GM12878 (cell line): Measurements from ENCODE around the gene COL5A3. TPM values are rescaled to one million over a fixed set of nuclear protein-coding genes. Genes with fewer than 3 reads are reported as not detected.

Experiments used
- BCL11A ChIP-seq: IDR thresholded peaks from 2 replicates; pipeline ENCODE4 v1.6.1; 2011; ENCODE audit warnings: low read depth, low read length
- CHD1 ChIP-seq: IDR thresholded peaks from 2 replicates; pipeline ENCODE4 v1.6.1; 2012; ENCODE audit warnings: low read depth, low read length, improper control_type of control experiment
- CREM ChIP-seq: IDR thresholded peaks from 2 replicates; pipeline ENCODE4 v1.6.1; 2014; ENCODE audit warnings: antibody characterized with exemption, low read depth
- EGR1 ChIP-seq, 2 experiments: IDR thresholded peaks; 1 replicate in 1 of 2; 2 replicates in 1 of 2; pipeline ENCODE4 v1.6.1; 2011 to 2012; ENCODE audit warnings: low read depth in 2 of 2, low read length in 2 of 2, borderline replicate concordance in 1 of 2, mild to moderate bottlenecking in 1 of 2, moderate library complexity in 1 of 2
- EP300 ChIP-seq, 2 experiments: fragments of 150-350 bp in 1 of 2; IDR thresholded peaks; 2 replicates each; pipeline ENCODE4 v1.6.1; 2011 to 2012; ENCODE audit warnings: low read depth in 2 of 2, low read length in 2 of 2, borderline replicate concordance in 1 of 2, improper control_type of control experiment in 1 of 2, inconsistent platforms in 1 of 2; ENCODE audit not compliant: control insufficient read depth in 1 of 2
- ESRRA ChIP-seq: IDR thresholded peaks from 2 replicates; pipeline ENCODE4 v1.6.1; 2012; ENCODE audit warnings: mild to moderate bottlenecking, low read length, improper control_type of control experiment
- HDGF ChIP-seq: fragments of 450-650 bp; IDR thresholded peaks from 2 replicates; pipeline ENCODE4 v1.6.1; 2016; ENCODE audit warnings: antibody characterized with exemption
- IKZF1 ChIP-seq: fragments of 450-650 bp; conservative IDR thresholded peaks from 2 replicates; pipeline ENCODE4 v1.6.1; 2017; ENCODE audit warnings: antibody characterized with exemption, mild to moderate bottlenecking
- IKZF2 ChIP-seq, 2 experiments: fragments of 450-650 bp; IDR thresholded peaks; 2 replicates each; pipeline ENCODE4 v1.6.1; 2017; ENCODE audit warnings: mild to moderate bottlenecking in 2 of 2, moderate library complexity in 2 of 2
- NFYB ChIP-seq: IDR thresholded peaks from 2 replicates; pipeline ENCODE4 v1.6.1; 2011; ENCODE audit warnings: low read depth, mild to moderate bottlenecking, low read length, improper control_type of control experiment, moderate library complexity; ENCODE audit not compliant: insufficient read depth
- NR2F1 ChIP-seq: fragments of 450-650 bp; conservative IDR thresholded peaks from 2 replicates; pipeline ENCODE4 v1.6.1; 2017; ENCODE audit warnings: mild to moderate bottlenecking
- RAD51 ChIP-seq: fragments of 450-650 bp; IDR thresholded peaks from 2 replicates; pipeline ENCODE4 v1.6.1; 2016; ENCODE audit warnings: moderate library complexity, mild to moderate bottlenecking, inconsistent platforms
- RB1 ChIP-seq: fragments of 450-650 bp; formaldehyde crosslinking; IDR thresholded peaks from 2 replicates; pipeline ENCODE4 v1.6.1; 2017; ENCODE audit warnings: mild to moderate bottlenecking, borderline replicate concordance
- RELA ChIP-seq: fragments of 450-650 bp; IDR thresholded peaks from 2 replicates; pipeline ENCODE4 v1.8.0; 2014; ENCODE audit warnings: borderline replicate concordance; ENCODE audit not compliant: partially characterized antibody
- SIX5 ChIP-seq: IDR thresholded peaks from 2 replicates; pipeline ENCODE4 v1.6.1; 2011; ENCODE audit warnings: mild to moderate bottlenecking, low read depth, low read length, moderate library complexity; ENCODE audit not compliant: severe bottlenecking
- SMC3 ChIP-seq: IDR thresholded peaks from 2 replicates; pipeline ENCODE4 v1.6.1; 2011; ENCODE audit warnings: low read length, improper control_type of control experiment, borderline replicate concordance
- TBL1XR1 ChIP-seq: IDR thresholded peaks from 2 replicates; pipeline ENCODE4 v1.6.1; 2012; ENCODE audit warnings: low read depth, low read length, improper control_type of control experiment
- ZNF207 ChIP-seq: fragments of 450-650 bp; IDR thresholded peaks from 2 replicates; pipeline ENCODE4 v1.6.1; 2014; ENCODE audit warnings: antibody characterized with exemption, mild to moderate bottlenecking, borderline replicate concordance
- polyA plus RNA-seq, 11 experiments: library from polyadenylated mRNA; depleted of rRNA in 4 of 11; unstranded in 6 of 11; stranded (reverse) in 5 of 11; fragments of >200 nt; fragmentation: Nextera tagmentation in 4 of 11; fragmentation: Illumina TruSeq in 1 of 11; extraction: Ambion mirVana in 4 of 11; extraction: Trizol in 1 of 11; gene quantifications; 1 replicate in 1 of 11; 2 replicates in 10 of 11; pipeline versions ENCODE4 v1.2.1 to v1.2.3, GENCODE V29; 2011 to 2016; ENCODE audit warnings: inconsistent platforms in 2 of 11, missing spikeins in 2 of 11, low read depth in 1 of 11
- total RNA-seq, 4 experiments: library from RNA; depleted of rRNA in 3 of 4; stranded (reverse); fragments of >200 nt in 3 of 4; fragmentation: Illumina TruSeq in 1 of 4; extraction: Trizol in 1 of 4; gene quantifications; 2 replicates each; pipeline versions ENCODE4 v1.2.1 to v1.2.3, GENCODE V29; 2013 to 2021
- TF ChIP-seq, protein P1 (sequence below): fragments of 450-650 bp; IDR thresholded peaks from 2 replicates; pipeline ENCODE4 v1.6.1; 2017; ENCODE audit warnings: borderline replicate concordance
- TF ChIP-seq, protein P2 (sequence below): fragments of 450-650 bp; formaldehyde crosslinking; IDR thresholded peaks from 2 replicates; pipeline ENCODE4 v1.4.0; 2022; ENCODE audit warnings: mild to moderate bottlenecking, moderate library complexity
- TF ChIP-seq, protein P3 (sequence below): fragments of 450-650 bp; IDR thresholded peaks from 2 replicates; pipeline ENCODE4 v1.6.1; 2017; ENCODE audit warnings: mild to moderate bottlenecking, moderate library complexity

Gene COL5A3
- total and polyA plus RNA-seq, 10 of the 15 experiments (the other 5 are each of a cell fraction or from before 2014, with no cell fraction given): under 0.01 to 8.3 (median 0.10) TPM; not detected in 2

DNA sequence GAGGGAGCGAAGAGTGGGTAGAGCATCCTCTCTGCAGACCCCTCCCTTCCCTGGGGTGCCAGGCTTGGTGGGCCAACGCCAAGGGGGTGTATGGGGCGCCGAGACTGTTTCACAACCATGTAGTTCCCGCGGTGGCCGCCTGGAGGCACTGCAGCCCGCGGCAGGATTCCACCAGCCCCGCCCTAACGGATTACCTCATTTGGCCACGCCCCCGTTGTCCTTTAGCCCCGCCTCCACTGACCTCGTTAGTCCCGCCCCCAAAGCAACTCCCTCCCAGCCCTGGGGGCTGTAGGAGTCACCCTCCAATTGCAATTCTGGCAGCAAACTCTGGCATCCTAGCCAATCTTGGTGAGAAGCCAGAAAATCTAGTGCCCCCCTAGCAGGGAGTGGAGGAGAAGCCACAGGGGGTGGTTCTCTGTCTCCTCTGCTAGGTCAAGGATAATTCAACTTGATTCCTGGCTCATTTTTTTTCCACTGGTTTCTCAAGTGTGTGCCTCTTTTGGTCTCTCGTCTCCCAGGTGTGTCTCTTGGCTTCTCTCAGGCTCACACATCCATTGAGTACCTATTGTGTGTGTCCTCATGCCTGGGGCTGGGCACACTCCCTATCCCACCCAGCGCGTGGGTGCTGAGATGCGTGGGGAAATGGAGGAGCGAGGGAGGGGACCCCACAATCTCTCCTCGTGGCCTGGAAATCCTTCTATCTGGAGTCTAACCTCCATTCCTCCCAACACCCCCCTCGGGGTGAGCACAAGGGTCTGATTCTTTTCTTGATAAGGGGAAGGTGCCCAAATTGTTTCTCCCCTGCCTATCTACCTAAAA lies 76.0 kb downstream of the COL5A3 start (continued):
- TF ChIP-seq NR2F1 (peak; percentile 39; the same call in 1 of the 2 replicates), SIX5 (no peak), IKZF1 (peak; percentile 28; the same call in 1 of the 2 replicates), ZNF207 (peak; percentile 33; the same call in 1 of the 2 replicates), HDGF (no peak), RELA (no peak), ESRRA (no peak), RB1 (peak; percentile 72; the same call in 1 of the 2 replicates), EP300 (IDR thresholded peaks at IDR 0.05; ENCODE audit: borderline replicate concordance in 1 of 2, control insufficient read depth in 1 of 2, low read depth in 2 of 2, low read length in 2 of 2) (peak in 1 of 2 experiments; percentile 12; a peak in 1 of 4 replicates), RAD51 (no peak), NFYB (no peak), CHD1 (no peak), EGR1 (IDR thresholded peaks at IDR 0.05; ENCODE audit: borderline replicate concordance in 1 of 2, low read depth in 2 of 2, low read length in 2 of 2) (no peak; a peak in 1 of 3 replicates), SMC3 (peak; percentile 63; the same call in 1 of the 2 replicates), TBL1XR1 (no peak), IKZF2 (IDR thresholded peaks at IDR 0.05) (no peak), CREM (peak; percentile 37; the same call in 1 of the 2 replicates), BCL11A (no peak)
- TF ChIP-seq, protein P1, sequence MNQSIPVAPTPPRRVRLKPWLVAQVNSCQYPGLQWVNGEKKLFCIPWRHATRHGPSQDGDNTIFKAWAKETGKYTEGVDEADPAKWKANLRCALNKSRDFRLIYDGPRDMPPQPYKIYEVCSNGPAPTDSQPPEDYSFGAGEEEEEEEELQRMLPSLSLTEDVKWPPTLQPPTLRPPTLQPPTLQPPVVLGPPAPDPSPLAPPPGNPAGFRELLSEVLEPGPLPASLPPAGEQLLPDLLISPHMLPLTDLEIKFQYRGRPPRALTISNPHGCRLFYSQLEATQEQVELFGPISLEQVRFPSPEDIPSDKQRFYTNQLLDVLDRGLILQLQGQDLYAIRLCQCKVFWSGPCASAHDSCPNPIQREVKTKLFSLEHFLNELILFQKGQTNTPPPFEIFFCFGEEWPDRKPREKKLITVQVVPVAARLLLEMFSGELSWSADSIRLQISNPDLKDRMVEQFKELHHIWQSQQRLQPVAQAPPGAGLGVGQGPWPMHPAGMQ: no peak
- TF ChIP-seq, protein P2, sequence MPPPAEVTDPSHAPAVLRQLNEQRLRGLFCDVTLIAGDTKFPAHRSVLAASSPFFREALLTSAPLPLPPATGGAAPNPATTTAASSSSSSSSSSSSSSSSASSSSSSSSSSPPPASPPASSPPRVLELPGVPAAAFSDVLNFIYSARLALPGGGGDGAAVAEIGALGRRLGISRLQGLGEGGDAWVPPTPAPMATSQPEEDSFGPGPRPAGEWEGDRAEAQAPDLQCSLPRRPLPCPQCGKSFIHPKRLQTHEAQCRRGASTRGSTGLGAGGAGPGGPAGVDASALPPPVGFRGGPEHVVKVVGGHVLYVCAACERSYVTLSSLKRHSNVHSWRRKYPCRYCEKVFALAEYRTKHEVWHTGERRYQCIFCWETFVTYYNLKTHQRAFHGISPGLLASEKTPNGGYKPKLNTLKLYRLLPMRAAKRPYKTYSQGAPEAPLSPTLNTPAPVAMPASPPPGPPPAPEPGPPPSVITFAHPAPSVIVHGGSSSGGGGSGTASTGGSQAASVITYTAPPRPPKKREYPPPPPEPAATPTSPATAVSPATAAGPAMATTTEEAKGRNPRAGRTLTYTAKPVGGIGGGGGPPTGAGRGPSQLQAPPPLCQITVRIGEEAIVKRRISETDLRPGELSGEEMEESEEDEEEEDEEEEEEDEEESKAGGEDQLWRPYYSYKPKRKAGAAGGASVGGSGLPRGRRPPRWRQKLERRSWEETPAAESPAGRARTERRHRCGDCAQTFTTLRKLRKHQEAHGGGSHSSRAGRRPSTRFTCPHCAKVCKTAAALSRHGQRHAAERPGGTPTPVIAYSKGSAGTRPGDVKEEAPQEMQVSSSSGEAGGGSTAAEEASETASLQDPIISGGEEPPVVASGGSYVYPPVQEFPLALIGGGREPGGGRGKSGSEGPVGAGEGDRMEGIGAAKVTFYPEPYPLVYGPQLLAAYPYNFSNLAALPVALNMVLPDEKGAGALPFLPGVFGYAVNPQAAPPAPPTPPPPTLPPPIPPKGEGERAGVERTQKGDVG (CRISPR knock-in tag): no peak
- TF ChIP-seq, protein P3, sequence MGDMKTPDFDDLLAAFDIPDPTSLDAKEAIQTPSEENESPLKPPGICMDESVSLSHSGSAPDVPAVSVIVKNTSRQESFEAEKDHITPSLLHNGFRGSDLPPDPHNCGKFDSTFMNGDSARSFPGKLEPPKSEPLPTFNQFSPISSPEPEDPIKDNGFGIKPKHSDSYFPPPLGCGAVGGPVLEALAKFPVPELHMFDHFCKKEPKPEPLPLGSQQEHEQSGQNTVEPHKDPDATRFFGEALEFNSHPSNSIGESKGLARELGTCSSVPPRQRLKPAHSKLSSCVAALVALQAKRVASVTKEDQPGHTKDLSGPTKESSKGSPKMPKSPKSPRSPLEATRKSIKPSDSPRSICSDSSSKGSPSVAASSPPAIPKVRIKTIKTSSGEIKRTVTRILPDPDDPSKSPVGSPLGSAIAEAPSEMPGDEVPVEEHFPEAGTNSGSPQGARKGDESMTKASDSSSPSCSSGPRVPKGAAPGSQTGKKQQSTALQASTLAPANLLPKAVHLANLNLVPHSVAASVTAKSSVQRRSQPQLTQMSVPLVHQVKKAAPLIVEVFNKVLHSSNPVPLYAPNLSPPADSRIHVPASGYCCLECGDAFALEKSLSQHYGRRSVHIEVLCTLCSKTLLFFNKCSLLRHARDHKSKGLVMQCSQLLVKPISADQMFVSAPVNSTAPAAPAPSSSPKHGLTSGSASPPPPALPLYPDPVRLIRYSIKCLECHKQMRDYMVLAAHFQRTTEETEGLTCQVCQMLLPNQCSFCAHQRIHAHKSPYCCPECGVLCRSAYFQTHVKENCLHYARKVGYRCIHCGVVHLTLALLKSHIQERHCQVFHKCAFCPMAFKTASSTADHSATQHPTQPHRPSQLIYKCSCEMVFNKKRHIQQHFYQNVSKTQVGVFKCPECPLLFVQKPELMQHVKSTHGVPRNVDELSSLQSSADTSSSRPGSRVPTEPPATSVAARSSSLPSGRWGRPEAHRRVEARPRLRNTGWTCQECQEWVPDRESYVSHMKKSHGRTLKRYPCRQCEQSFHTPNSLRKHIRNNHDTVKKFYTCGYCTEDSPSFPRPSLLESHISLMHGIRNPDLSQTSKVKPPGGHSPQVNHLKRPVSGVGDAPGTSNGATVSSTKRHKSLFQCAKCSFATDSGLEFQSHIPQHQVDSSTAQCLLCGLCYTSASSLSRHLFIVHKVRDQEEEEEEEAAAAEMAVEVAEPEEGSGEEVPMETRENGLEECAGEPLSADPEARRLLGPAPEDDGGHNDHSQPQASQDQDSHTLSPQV: no peak
